HG03159 (cell line): ENCODE results near the gene FUBP3.
"Not testable (repeated sequence)": the region's sequence is repeated elsewhere in the genome, so short reads cannot be mapped to it uniquely, and the experiment has no call there.

Experiments
- ATAC-seq: cut with Tn5 transposase; IDR thresholded peaks from one replicate; pipeline ENCODE4 v1.9.1; 2021; ENCODE audit warnings: mild to moderate bottlenecking, moderate library complexity; ENCODE audit not compliant: unreplicated experiment

The FUBP3 gene

DNA sequence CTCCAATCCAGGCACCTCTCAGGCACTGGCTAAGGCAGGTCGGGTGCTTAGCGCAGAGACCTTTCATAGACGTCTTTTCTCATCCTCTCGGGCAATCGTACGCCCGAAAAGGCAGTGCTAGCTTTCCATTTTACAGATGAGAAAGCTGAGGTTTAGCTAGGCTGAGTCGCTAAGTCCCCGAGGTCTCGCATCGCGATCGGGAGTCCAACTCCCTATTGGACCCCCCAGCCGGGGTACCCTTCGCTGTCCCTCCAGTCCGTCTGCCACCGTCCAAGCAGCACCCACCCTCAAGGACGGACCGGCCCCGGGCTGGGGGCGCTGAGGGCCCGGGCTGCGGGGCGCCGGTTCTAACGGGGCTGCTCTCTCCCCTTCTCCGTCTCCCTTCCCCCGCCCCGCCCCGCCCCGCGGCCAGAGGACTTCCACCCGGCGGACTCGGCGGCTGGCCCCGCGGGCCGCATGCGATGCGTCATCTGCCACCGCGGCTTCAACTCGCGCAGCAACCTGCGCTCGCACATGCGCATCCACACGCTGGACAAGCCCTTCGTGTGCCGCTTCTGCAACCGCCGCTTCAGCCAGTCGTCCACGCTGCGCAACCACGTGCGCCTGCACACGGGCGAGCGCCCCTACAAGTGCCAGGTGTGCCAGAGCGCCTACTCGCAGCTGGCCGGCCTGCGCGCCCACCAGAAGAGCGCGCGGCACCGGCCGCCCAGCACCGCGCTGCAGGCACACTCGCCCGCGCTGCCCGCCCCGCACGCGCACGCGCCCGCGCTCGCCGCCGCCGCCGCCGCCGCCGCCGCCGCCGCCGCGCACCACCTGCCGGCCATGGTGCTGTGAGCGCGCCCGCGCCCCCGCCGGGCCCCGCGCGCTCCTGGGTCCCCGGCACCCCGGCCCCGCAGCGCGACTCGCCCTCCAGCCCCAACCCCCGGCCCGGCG is 101.7 kb downstream of the FUBP3 start:
- no peak for ATAC-seq

DNA sequence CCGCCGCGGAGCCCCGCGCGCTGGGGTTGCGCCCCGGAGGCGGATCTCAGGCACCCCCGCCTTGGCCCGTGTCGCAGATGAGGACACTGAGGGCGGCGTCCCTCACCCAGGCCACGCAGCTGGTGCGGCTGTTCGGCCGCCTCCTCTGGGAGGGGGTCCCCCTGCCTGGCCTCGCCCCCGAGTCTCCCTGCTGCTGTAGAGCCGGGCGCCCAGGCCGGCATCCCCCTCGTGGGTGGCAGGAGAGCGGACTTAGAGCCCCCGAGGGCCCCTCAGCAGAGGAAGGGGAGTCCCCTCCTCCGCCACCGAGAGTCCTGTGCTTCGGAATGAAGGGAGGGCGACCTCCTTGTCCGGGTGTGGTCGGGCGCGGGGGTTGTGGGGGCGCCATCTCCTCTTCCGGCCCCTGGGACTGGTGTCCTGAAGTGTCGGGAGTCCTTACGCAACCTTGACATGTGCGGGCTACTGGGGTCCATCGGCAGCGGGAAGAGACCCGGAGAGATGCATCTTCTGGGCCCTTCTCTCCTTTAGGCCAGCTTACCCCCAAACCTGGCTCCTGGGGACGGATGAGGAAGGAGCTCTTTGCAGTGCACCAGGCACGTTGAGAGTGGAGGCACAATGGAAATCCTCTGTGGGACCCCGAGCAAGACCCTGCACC is 102.5 kb downstream of the FUBP3 start:
- no peak for ATAC-seq

DNA sequence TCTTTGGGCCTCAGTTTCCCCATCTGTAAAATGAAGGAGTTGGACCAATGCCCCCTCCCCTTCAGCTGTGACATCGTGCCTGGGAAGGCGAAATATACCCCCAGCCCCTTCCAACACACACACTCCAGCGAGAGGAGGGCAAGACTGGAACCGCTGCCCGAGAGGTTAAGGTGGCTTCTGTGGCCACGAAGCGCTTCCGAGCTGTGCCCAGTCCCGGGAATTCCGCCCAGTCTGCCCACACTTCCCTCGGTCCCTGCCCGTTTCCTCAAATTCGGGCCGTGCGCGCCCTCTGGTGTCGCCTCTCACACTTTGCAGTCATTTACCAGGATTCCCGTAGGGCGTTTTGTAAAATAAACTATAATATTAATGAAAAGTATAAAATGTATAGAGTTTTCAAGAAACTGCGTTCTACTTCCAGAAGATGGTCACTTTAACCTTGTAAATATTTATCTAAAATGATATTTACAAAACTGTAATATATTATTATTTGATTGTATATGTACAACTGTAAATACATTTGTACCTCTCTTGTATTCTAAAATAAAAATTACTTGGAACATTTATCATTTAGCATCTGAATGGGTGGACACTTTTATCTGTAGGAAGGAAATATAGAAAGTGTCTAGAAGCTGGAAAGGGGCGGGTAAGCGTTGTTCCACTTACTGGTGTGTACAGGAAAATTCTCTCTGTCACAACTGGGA is 103.2 kb downstream of the FUBP3 start:
- ATAC-seq: no peak

DNA sequence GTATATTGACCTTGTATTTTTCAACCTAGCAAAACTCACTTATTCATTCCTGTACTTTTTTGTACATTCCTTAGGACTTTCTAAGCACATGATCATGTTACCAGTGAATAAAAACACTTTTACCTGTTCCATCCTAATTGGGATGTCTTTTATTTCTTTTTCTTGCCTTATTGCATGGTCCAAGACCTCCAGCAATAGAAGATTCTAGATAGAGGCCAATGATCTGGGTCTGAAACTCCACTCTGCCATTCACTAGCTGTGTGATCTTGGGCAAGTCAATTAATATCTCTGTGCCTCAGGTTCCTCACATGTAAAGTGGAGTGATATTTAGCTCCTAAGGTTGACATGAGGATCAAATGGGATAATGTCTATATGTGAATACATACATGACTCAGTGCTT is 105.7 kb downstream of the FUBP3 start:
- ATAC-seq: no peak

- not testable (repeated sequence) for ATAC-seq
Observed at GRCh38 chr9:130685945-130686344, 106.6 kb downstream of the FUBP3 start.

DNA sequence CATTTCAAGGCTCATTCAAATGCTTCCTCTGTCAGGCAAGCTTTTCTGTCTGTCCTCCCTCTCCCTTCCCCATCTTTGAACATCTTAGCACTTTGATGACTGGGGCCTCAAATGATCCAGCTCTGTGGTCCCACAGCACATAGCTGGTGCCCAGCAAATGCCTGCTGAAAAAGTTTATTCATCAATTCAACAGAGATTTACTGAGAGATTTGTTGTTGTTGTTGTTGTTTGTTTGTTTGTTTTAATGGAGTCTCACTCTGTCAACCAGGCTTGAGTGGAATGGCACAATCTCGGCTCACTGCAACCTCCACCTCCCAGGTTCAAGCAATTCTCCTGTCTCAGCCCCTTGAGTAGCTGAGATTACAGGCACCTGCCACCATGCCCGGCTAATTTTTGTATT is 108.2 kb downstream of the FUBP3 start:
- no peak for ATAC-seq
